ENCODE data around the gene MOB3B.
A peak's percentile ranks its signal among the peaks of the same experiment; 100 is the strongest.
"Not testable (repeated sequence)": the region's sequence is repeated elsewhere in the genome, so short reads cannot be mapped to it uniquely, and the experiment has no call there.

MOB3B gene

DNA sequence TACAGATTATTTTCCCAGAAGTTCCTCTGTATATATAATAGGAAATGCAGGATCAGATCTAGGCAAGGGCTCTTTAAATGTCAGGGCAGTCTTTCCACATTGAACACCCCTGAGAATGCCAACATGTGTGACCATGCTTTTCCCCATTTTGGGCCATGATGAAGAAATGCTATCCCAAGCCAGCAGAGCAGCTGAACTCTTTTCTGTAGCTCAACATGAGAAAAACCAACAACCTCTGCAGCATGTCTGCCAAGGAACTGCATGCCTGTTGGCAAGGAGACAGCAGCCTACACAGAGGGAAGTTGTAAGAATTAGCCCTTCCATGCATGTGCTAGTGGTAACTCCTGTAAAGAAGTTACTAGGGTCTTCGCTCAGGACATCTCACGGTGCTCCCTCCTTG is 15.1 kb downstream of the MOB3B start:
- no peak for DNase-seq

DNA sequence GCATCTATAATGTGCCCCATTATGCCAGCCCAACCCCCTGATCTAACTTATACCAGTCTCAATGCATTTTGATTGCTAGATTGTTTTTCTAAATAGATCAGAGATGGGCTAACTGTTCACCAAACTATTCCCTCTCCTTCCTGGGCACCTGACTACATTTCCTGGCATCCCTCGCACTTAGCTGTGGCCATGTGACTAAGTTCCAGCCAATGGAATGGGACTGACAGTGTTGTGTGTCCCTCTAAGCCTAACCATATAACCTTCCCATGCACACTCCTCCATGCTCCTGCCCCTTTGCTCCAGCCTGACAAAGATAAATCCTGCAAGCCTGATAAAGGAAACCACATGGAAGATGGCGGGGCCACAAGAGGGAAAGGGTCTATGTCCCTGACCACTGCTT is 17.8 kb downstream of the MOB3B start:
- no peak for DNase-seq

DNA sequence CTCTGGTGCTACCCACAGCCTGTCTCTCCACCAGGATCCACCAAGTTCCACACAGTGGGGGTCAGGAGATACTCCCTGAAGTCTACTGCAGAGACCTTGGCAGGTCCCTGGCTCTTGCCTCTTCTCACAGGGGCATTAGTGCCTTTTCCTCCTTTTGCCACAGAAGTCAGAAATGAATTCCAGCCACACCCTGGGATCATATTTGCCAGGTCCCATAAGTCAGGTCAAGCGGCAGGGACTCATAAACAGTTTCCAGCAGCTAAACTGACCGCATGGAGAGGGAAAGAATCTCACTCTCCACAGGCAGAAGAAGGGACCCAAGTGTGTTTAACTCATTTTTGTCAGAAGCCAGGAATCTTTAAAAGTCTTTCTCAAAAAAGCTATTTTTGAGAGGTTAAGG is 18.8 kb downstream of the MOB3B start:
- DNase-seq: no peak

DNA sequence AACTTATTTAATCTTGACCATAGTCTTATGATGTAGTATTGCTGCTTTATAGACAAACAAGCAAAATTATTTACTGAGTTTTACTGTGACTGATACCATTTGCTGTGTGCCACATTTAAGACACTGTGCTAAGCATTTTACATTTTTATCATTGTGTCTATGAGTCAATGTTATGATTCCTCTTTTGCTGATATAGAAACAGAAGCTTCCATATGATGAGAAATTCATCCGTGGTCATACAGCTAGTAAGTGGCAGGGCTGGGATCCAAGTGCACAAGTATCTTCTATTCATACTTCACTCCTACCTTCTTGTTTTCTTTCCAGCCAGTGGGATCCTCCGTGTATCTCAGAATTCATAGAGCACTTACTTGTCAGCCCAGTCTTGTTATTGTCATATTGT is 22.6 kb downstream of the MOB3B start:
- no peak for DNase-seq

DNA sequence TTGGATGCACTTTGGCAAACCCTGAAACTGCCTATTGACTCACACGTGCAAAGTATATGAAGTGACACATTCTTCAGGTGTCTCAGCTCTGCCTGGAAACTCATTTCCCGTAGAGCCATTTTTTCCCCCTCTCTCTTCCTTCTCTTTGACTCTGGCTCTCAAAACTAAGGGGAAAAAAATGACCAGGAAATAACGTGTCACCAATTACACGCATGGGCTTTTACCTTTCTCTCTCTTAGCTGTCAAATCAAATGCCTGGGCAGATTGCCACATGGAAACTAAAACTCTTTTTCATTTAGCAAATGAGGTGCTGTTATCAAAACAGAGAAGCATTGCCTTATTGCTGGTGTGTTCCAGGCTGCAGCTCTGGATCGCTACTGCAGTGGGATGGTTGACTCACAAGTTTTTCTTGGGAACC is 23.9 kb downstream of the MOB3B start:
- DNase-seq: no peak

DNA sequence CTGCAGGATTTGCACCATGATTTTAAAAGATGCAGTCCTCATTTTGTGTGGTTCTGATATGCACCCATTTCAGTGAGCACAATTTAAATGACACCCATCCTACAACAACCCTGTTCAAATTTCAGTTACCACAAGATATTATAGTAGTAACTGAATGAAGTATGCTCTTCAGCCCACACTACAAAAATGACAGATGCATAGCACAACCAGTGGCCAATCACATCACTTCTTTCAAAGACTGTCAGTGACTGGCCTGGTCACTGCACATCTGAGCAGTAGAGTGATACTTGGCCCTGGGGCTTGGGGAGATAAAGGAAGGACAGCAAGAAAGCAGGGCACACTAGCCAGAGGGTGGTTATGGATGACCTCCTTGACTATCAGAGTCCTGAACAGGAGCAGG is 25.4 kb downstream of the MOB3B start:
- no peak for DNase-seq

DNA sequence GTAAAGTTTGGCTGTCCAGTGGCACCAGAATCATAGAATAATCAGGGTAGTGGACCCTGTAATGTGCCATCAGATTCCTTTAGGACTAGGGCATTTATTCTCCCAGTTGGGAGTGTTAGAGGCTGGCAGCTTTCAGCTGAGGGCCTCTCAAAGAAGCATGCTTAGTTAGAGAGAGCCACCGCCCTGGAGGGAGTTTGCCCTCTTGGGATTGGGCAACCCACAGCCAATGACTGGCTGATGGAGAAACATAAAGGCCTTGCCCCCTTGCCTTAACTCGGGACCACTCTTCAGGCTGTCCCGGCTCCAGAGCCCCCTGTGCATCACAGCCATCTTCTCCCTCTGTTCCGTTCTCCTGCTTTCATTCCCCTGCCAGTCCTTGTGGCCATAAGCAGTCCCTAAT is 26.0 kb downstream of the MOB3B start:
- DNase-seq: no peak

DNA sequence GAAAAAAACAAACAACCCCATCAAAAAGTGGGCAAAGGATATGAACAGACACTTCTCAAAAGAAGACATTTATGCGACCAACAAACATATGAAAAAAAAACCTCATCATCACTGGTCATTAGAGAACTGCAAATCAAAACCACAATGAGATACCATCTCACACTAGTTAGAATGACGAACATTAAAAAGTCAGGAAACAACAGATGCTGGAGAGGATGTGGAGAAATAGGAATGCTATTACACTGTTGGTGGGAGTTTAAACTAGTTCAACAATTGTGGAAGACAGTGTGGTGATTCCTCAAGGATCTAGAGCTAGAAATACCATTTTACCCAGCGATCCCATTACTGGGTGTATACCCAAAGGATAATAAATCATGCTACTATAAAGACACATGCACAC is 28.7 kb downstream of the MOB3B start:
- not testable (repeated sequence) for DNase-seq

DNA sequence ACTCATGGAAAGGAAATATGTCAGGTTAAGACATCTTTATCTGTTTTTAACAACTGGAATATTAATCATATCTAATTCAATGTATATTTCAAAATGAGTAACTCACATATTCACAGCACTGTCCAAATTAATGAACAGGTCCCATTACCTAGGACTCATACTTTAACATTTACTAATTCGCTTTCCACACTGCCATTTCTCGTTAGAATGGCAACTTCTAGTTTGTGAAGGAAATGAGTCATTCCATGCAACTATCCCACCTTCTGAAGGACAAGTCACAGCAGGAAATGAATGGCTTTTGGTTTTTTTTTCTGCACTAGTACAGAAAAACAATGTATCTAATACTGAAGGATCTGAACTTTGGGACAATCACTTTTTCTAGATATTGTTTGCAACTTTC is 30.2 kb downstream of the MOB3B start:
- no peak for DNase-seq

DNA sequence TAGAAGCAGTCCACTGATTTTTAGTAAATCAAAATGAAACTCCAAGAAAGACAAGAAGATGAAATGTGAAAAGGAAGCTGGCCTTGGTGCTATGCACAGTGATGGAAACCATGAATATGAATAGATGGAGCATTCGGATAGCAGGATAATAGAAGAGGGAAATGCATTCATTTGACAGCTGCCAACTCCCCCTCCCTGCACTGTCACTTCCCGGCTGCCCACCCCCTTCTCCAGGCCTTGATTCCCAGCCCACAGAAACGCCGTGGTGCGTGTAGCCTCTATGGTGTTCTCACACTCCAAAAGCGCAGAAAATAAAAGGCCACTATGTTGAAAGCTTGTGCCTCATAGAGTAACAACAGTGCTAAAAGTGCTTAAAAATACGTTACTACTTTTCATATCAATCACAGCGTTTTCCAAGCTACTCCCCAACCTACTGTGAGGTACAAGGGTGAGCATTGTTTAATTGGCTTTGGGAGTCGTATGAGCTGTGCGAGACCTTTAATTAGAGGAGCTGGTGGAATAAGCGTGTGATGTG is 31.7 kb downstream of the MOB3B start:
- DNase-seq: no peak

DNA sequence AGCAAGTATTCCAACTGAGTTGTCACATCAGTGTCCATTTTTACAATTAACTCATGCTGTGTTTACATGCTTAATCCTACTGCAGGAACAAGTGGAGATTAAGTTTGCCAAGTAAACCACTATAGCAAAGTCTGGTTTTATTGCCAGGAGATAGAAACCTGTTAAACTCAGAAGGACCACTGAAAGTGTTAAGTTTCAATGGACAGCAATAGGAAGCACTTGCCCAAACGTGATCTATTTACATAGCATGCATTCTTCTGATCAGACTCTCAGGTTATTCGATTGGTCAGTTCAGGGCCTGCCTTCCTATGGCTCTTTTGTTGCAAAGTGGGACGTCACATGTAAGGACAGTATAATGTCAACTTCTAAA is 33.5 kb downstream of the MOB3B start:
- no peak for DNase-seq

DNA sequence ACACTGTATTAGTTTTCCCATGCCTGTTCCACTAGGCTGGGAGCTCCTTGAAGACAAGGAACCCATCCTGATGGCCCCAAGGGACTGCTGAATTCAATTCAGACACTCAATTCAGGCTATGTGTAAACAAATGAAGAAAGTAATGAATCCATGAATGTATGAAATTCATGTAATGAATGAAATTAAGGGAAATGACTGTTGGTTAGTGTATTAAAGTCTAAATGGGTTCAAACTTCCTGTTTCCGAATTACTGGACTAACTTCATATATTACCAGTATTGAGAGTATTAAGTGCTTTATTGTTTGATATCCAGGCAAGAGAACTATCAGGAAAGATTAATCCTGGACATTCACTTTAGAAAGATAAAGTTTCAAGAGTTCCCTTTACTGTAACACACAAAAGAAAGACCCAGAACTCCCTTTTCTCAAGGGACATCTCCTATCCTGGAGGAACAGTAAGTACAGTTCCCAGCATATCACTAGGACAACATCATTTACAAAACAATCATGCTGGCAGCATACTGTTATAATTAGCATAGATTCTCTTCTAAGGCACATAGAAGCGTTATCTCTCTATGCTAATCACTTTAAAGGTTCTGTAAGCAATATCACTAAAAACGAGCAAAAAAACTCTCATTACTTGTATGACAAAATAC is 34.0 kb downstream of the MOB3B start:
- no peak for DNase-seq

DNA sequence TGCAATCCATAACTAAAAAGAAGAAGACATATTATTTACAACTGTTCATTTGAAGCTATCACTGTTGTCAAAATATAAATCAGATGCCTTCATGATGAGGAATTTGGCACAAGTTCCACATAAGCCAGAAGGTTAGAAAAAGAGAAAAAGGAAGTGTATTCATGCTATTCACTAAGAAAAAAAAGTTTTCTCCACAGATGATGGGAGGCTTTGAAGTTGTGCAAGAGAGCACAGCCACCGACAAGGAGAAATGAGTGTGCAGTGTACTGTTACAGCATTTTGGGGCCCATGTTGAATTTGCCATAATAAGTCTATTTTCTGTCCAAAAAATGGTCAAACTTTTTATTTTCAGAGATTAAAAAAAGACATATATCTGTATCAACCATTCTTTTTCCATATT is 38.5 kb downstream of the MOB3B start:
- DNase-seq: no peak

DNA sequence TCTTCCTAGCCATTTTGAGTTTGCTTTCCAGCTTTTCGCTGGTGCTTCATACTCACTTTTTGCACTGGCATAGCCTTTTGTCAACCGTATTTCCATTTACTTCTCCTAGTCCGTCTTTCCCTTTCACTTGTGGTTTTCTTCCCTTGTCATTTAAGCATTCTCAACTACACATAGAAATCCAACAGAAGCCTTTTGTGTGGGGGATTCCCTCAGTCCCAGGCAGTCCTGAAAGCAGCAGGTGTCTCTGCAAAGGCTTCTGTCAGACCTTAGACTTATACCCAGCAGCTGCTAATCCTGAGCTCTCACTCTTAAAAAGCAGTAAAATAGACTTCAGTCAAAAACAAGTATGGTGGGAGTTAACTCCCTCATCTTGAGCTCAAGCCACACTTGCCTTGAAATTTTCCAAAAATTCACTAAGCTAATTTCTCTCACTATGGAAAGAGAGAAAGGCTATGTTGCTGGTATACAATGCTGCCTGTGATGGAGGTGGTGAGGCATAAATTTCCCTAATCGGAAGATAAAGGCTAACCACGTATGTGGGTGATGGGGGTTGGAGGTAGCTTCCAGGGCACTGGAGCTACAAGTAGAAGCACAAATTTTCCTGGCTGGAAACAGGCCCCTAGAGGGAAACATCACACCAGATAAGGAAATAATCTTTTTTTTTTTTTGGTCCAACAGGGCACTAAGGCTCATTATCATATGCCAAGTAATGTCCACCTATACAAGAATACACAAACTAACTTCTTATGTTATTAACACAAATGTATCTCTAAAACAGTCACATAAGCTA is 40.3 kb downstream of the MOB3B start:
- DNase-seq: no peak

DNA sequence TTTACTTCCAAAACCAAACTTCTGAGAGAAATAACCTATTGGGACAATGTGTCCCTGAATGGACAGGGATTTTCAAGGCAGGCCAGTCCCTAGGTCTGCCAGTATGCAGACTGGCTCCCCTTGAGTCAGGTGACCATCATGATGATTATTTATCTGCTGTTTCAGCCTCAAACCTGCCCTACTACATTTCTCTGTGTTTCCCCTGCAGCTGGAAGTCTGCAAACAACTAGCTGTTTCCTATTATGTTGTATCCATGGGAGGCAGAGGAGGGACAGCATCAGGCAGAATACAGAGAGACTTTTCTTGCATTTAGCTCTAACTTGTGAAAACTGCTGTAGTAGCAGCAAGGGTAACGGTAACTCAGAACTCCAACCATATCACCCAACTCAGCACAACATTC is 41.7 kb downstream of the MOB3B start:
- no peak for DNase-seq

DNA sequence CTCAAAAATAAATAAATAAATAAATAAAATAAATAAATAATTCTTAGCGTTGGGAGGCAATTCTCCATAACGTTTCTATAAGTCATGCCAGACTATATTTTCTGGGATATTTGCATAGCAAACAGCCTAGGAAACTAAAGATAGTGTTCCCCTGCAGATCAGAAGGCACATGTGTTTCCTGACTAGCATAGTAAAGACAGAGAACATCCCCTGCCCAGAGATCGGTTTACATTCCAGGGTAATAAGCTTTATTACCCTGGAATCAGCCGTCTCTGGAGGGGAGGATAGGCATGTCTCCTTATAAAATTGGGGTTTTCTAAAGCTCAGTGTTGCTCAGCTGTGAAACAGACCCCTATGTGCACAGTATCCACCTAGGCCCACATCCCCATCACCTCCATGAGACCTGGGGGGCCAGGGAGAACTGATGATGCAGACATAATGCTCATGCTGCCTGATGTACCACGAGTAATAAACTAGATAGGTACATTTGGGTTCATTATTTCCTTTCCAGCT is 42.4 kb downstream of the MOB3B start:
- no peak for DNase-seq

DNA sequence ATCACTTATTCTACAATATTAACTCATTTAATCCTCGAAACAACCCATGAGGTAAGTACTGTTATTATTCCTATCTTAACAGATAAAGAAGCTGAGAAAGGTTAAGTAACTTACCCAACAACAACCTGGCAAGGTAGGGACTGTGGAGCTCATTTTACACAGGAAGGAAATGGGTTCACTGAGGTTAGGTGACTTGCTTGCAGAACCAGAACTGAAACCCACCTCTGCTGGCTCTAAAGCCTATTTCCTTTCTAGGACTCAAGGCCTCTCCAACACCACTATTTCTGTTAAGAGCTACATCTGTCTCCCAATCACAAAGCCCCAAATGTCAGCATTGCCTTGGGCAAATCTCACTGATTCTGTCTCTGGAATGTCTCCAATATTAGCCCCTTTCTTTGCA is 44.5 kb downstream of the MOB3B start:
- no peak for DNase-seq

DNA sequence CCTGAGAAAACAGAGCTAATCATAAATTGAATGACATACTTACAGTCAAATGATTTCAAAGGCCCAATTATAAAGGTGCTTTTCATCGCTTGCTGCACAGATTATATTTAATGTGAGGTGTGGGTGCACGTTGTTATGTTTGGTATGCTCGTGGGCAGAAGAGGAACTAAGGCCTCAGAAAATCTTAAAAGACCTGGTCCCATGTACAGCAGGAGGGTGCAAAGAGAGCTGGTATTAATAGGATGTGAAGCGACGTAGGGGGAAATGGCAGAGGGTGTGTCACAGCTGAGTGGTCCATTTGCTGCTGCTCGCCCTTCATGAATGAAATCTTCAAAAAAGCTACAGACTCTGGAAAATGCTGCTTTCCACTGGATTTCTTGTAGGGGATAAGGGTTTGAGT is 46.0 kb downstream of the MOB3B start:
- DNase-seq: no peak

DNA sequence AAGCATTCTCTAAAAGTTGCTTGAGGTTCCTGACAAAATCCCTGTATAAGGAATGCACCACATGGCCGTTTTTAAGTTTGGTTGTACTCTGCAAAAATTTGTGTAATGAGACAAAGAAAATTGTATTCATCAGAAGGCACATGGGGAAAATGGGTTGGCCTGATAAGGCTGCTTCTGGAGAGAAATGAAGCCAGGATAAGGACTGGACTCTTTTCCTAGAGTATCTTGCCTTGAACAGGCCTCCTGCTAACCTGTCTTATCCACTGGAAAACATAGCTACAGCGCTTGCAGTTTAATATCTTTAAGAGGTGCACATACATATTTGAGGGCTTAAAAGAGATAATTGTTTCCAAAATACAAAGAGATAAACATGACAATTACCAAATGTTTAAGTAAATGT is 46.9 kb downstream of the MOB3B start:
- no peak for DNase-seq

DNA sequence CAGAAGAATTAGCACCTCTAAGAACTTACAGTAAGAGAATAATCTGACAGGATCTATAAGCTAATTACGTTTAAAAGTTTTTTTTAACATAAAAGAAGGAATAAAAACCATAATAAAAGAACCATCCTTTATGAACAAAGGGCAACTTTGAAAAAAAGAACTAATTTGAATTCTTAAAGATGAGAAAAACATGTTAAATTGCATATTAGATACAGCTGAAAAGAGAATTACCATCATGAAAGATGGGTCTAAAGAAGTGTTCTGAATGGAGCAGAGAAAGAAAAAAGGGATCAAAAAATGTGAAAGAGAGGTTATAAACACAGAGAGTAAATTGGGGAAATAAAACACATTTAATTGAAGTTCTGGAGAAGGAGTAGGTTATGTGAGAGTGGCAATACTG is 51.3 kb downstream of the MOB3B start:
- DNase-seq: no peak

DNA sequence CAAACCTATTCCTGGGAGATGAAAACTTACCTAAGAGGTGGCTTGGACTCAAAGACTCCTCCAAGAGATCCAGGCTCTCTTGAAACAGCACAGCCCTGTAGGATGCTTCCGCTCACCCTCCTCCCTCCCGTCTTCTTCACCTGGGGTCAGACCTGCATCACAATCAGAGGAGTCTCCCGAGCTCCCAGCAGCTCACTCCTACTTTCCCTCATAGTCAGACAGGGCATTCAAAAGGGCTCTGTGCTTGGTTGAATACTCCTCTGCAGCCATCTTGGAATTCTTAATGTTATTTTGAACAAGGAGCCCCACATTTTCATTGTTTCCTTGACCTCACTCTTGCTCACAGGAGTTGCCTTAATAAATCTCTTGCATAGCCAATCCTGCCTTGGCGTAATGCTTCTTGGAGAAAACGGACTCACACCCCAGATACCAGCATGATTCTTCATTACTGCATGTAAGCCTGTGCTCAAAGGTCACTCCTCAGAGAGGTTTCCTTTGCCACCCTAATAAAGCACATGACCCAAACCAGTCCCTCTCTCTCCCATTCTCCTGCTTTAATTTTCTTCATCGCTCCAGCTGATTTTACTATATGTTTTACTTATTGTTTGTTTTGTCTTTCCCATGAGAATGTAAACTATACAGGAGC is 52.6 kb downstream of the MOB3B start:
- DNase-seq: no peak

DNA sequence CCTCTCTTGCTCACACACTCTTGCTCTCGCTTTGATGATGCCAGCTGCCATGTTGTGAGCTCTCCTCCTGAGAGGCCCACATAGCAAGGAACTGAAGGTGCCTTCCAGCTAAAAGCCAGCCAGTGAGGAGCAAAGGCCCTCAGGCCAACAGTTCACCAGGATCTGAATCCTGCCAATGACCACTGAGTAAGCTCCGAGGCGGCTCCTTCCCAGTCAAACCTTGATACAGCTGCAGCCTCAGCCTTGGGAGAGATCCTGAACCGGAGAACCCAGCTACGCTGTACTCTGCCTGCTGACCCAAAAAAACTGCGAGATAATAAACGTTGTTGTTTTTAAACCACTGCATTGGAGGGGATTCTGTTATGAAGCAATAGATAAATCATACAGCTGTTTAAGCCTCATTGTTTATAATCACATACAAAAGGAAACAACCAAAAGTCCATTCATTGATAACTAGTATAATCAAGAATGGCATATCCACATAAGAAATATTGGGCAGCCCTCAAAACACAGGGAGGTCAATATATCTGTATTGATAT is 54.5 kb downstream of the MOB3B start:
- no peak for DNase-seq

DNA sequence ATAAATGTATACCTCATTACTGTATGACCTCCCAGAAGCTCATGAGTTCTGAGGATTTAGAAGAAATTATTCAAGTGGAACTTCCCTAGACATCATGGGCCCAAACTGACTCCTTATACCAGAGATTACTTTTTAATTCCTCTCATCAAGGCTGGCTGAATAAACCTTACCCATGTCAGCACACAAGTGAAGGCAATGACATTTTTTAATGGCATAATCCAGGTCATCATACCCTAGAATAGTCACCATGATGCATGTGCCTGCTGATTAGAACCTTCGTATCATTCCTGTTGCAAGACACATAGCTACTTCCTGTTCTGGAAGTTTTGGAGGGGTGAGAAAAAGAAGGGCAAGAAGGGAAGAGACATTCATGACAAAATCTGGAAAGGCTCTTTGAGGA is 55.3 kb downstream of the MOB3B start:
- no peak for DNase-seq

DNA sequence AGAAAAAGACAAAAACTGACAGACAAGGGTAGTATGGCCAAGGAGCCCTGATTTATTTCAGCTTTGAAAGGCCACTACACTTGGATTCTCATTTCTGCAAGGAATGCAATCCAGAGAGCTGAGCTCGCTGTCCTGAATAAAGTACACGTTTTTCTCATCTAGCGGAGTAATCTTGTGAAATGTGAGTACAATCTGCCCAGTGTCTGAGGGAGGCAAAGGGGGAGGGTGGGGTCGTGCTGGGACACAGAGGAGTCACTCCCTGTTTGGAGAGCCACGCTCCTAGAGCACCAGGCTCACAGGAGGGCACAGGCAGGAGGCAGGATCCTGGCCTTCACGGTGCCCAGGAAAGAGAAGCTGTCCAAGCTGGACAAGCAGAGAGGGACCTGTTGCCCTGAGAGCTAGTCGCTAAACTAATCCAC is 56.5 kb downstream of the MOB3B start:
- DNase-seq: peak; percentile 63
